Loucy (cell line): ENCODE data around the gene VIPR2.

Source experiments
- EZH2phosphoT487 ChIP-seq: fragments of 200-600 bp; IDR thresholded peaks from 2 replicates; pipeline ENCODE4 v1.6.1; 2018; ENCODE audit warnings: antibody characterized with exemption, mild to moderate bottlenecking, moderate library complexity, borderline replicate concordance
- TF ChIP-seq, protein P1 (sequence below): fragments of 200-600 bp; sonication (generic); conservative IDR thresholded peaks from 2 replicates; pipeline ENCODE4 v1.5.1; 2014; ENCODE audit warnings: mild to moderate bottlenecking, antibody characterized with exemption, low read length

DNA sequence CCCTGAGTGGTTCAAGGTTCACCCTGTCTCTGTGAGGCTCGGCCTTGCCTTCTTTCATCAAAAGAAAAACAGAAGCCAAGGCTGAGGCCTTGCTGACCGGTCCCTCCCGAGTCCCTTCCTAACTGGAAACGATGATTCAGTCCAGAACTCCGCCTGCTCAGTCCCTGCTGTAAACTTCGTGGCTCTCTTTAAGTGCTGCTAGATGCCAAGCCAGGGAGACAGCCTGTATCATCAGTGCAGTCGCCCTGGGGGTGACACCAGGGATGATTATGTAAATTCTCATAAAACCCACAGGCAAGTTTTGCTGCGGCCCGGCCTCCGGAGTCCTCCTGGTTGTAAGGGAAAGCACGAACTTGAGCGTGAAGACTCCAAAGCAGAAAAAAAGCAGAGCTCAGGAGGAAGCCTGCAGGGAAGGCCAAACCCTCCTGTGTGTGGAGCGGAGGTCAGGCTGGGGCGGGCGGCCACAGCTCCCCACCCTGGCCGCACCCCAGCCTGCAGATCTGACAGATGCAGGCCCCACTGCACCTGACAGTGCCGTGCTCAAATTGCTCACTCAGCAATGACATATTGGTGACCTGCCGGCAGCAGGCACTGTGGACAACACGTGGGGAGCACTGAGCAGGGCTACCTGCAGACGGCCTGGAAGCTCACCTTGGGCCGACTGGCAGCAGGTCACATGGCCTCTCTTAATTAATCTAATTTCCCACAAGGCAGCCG is 164.9 kb downstream of the VIPR2 start:
- TF ChIP-seq, protein P1, sequence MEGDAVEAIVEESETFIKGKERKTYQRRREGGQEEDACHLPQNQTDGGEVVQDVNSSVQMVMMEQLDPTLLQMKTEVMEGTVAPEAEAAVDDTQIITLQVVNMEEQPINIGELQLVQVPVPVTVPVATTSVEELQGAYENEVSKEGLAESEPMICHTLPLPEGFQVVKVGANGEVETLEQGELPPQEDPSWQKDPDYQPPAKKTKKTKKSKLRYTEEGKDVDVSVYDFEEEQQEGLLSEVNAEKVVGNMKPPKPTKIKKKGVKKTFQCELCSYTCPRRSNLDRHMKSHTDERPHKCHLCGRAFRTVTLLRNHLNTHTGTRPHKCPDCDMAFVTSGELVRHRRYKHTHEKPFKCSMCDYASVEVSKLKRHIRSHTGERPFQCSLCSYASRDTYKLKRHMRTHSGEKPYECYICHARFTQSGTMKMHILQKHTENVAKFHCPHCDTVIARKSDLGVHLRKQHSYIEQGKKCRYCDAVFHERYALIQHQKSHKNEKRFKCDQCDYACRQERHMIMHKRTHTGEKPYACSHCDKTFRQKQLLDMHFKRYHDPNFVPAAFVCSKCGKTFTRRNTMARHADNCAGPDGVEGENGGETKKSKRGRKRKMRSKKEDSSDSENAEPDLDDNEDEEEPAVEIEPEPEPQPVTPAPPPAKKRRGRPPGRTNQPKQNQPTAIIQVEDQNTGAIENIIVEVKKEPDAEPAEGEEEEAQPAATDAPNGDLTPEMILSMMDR: no peak
- no peak for TF ChIP-seq EZH2phosphoT487
